Naive thymus-derived CD8-positive, alpha-beta T cell (primary cell): ENCODE results near the gene MS4A18. TPM values are rescaled to one million over a fixed set of nuclear protein-coding genes. Genes with fewer than 3 reads are reported as not detected.
"Not testable (repeated sequence)": the region's sequence is repeated elsewhere in the genome, so short reads cannot be mapped to it uniquely, and the experiment has no call there.

Experiments
- ATAC-seq, 2 donors: fragments of 150-1000 bp; cut with Tn5 transposase in 1 of 2; sonication (Bioruptor Pico), chemical (Tn5 transposase) in 1 of 2; 1 replicate in 1 of 2; 2 replicates in 1 of 2; pipeline ENCODE4 v1.10.0; 2021; ENCODE audit warnings: mild to moderate bottlenecking in 2 of 2, moderate library complexity in 2 of 2
- POLR2A ChIA-PET: fragments of 350-600 bp; sonication (Branson Sonifier 250); formaldehyde crosslinking; loops from one replicate; lab custom pipeline; 2021; ENCODE audit warnings: antibody characterized with exemption; lab: Charles Lee
- DNase-seq, 10 donors: peaks; one replicate each; pipeline versions ENCODE4 v3.0.0 to v3.0.0-alpha.2; 2020 to 2022
- H3K27ac Mint-ChIP-seq, 10 donors: one replicate each; pipeline ENCODE4 v1.8.0; 2020 to 2022; ENCODE audit warnings: mild to moderate bottlenecking in 10 of 10, mixed read lengths in 10 of 10, moderate library complexity in 4 of 10, inconsistent platforms in 1 of 10
- H3K27me3 Mint-ChIP-seq, 5 donors: one replicate each; pipeline ENCODE4 v1.8.0; 2021 to 2022; ENCODE audit warnings: mixed read lengths in 5 of 5
- H3K36me3 Mint-ChIP-seq, 3 donors: one replicate each; pipeline ENCODE4 v1.8.0; 2020 to 2022; ENCODE audit warnings: mixed read lengths in 3 of 3, mild to moderate bottlenecking in 2 of 3, inconsistent platforms in 1 of 3
- H3K4me1 Mint-ChIP-seq, 4 donors: one replicate each; pipeline ENCODE4 v1.8.0; 2021 to 2022; ENCODE audit warnings: mixed read lengths in 4 of 4
- H3K4me3 Mint-ChIP-seq, 10 donors: one replicate each; pipeline ENCODE4 v1.8.0; 2020 to 2022; ENCODE audit warnings: mild to moderate bottlenecking in 10 of 10, mixed read lengths in 10 of 10, moderate library complexity in 6 of 10, inconsistent platforms in 1 of 10
- H3K9me3 Mint-ChIP-seq, 9 donors: one replicate each; pipeline ENCODE4 v1.8.0; 2020 to 2022; ENCODE audit warnings: mixed read lengths in 9 of 9, mild to moderate bottlenecking in 3 of 9, inconsistent platforms in 1 of 9, moderate library complexity in 1 of 9
- polyA plus RNA-seq, 3 donors: library from polyadenylated mRNA; unstranded; fragments of 300-500 nt; fragmentation: Illumina TruSeq; gene quantifications; one replicate each; pipeline ENCODE4 v1.2.3, GENCODE V29; 2021
- total RNA-seq, 8 experiments: library from RNA in 2 of 8; stranded (reverse) in 2 of 8; gene quantifications; one replicate each; pipeline ENCODE4 v1.2.3 and lab custom pipeline; 2021 to 2026

MS4A18 gene
- total and polyA plus RNA-seq, 5 experiments from 2014 or later = not detected

DNA sequence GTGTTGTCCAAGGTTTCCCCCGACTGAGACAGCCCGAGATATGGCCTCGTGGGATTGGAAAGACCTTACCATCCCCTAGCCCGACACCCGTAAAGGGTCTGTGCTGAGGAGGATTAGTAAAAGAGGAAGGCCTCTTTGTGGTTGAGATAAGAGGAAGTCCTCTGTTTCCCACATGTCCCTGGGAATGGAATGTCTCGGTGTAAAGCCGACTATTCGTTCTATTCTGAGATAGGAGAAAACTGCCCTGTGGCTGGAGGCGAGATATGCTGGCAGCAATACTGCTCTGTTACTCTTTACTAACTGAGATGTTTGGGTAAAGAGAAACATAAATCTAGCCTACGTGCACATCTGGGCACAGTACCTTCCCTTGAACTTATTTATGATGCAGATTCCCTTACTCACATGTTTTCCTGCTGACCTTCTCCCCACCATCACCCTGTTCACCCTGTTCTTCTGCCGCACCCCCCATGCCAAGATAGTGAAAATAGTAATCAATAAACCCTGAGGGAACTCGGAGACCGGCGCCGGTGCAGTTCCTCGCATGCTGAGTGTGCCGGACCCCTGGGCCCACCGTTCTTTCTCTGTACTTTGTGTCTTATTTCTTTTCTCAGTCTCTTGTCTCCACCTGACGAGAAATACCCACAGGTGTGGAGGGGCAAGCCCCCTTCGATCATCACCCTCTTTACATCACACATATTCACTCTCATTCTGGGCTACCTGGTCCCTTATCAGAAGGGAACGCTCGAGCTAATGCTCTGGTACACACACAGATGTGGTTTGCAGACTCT, 35.1 kb downstream of the MS4A18 start:
- not testable (repeated sequence) for DNase-seq, ATAC-seq

DNA sequence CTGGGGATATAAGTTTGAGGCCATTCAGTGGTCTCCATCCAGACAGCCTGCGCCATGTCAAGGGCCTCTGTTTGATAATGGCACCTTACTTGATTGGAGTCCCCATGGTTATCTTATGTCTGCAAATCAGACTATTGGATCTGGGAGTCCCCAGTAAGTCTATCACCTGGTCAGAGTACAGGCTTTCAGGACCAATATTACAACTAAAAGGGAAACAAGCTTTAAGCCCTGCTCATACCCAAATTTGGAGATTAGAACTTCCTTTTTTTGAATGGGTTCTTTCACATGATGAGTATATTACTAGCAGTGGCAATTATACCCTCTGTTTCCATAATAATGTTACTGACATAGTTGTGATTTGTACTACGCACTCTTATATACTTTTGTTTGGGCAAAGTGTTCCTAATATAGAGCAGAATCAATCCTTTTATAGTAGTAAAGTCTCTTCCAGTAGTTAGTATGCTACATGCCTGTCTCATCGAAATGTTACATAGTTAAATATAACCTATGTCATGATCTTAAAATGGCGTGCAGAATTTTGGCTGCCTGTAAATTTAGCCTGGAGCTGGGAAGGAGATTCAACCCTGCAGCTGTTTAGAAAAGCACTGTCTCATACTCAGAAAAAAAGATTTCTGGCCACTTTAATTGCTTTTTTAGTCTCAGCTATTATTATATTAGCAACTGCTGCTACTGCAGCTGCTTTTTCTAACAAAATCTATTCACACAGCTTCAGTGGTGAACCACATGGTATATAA, 37.1 kb downstream of the MS4A18 start:
- H3K4me3 Mint-ChIP-seq = no peak overlapping the region
- peaks cover 0 to 15% (median 0%) of the 10 kb centered on the region in 4 donors for H3K4me1 Mint-ChIP-seq
- H3K27me3 Mint-ChIP-seq = peaks cover 27 to 66% (median 40%) of the 10 kb centered on the region in 5 donors
- no peak for ATAC-seq
- POLR2A ChIA-PET = no interaction called here
- no peaks in the 10 kb centered on the region for H3K36me3 Mint-ChIP-seq
- H3K9me3 Mint-ChIP-seq = no peaks in the 10 kb centered on the region
- no peak for DNase-seq
- H3K27ac Mint-ChIP-seq = no peak overlapping the region

More for the DNA sequence above, 35.1 kb downstream of the MS4A18 start:
- H3K27ac Mint-ChIP-seq, H3K36me3 Mint-ChIP-seq, POLR2A ChIA-PET, H3K9me3 Mint-ChIP-seq, H3K4me3 Mint-ChIP-seq: not testable (repeated sequence)
- H3K4me1 Mint-ChIP-seq = peaks cover 0 to 15% (median 0%) of the 10 kb centered on the region in 4 donors
- peaks cover 28 to 57% (median 34%) of the 10 kb centered on the region in 5 donors for H3K27me3 Mint-ChIP-seq

DNA sequence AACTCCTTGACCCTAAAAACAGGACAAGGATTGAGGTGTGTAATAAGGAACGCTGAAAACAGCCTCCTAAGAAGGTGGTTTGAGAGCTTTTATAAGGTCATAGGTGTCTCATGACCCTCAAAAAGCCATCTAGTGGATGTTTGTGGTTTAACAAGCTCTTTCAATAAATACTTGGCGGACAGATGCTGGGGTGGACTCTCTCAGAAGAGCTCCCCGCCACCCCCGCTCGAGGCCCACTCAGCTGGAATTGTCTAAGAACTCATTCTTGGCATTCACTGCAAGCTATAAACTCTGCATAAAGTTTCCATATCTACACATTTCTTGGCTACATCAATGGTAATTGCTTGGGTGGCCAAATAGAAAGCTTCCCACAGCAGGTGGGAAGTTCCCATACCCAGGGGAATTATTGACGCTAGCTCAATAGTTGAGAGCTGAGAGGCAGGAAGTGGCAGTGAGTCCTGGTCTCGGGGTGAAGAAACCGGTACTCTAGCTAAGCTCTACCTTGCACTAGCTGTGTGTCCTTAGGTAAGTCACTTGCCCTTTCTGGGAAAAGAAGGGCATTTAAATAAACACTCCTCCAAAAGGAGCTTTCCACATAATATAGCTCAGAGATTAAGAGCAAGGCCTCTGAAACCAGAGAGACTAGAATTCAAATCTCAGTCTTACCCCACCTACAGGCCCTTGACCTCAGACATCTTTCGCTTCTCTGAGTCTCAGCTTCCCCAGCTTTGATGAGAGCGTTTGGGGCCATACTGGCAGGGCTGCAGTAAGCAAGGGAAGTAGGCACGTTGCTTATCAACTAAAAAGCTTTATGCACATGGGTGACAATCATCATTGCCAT, 38.6 kb downstream of the MS4A18 start:
- no peaks in the 10 kb centered on the region for H3K36me3 Mint-ChIP-seq
- DNase-seq (no peak), ATAC-seq (no peak)
- H3K27ac Mint-ChIP-seq = no peak overlapping the region
- POLR2A ChIA-PET = no interaction called here
- peaks cover 27 to 62% (median 44%) of the 10 kb centered on the region in 5 donors for H3K27me3 Mint-ChIP-seq
- H3K4me3 Mint-ChIP-seq = no peak overlapping the region
- H3K4me1 Mint-ChIP-seq = peaks cover 0 to 15% (median 1%) of the 10 kb centered on the region in 4 donors
- no peaks in the 10 kb centered on the region for H3K9me3 Mint-ChIP-seq

DNA sequence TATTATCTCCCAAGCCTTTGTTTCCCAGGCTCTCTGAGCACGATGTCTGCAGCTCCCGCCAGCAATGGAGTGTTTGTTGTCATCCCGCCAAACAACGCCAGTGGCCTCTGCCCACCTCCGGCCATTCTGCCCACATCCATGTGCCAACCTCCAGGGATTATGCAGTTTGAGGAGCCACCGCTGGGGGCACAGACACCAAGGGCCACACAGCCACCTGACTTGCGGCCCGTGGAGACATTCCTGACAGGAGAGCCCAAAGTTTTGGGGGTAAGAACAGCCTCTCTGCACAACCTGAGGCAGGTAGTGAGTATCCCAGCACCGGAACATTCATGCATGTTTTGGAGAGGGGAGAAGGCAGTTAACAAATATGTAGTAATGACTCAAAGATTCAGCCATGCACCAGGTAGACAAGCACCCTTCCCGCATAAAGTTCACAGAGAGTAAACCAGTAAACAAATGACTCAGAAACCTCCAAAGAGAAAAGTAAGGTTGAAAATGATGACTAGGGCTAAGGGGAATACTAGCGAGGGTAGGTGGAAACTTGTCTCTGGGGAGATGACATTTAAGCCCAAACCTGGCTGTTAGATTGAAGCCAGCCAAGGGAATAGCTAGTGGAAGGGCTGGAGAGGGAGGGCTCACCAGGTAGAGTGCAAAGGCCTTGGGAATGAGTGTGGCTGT, 39.3 kb downstream of the MS4A18 start:
- Mint-ChIP-seq H3K9me3 (no peaks in the 10 kb centered on the region), H3K27ac (peak overlapping the region in 1 of 10 donors; percentile 17), H3K27me3 (peaks cover 28 to 64% (median 44%) of the 10 kb centered on the region in 5 donors), H3K4me1 (peaks cover 0 to 15% (median 1%) of the 10 kb centered on the region in 4 donors), H3K36me3 (no peaks in the 10 kb centered on the region), H3K4me3 (no peak overlapping the region)
- POLR2A ChIA-PET = no interaction called here
- DNase-seq = no peak
- ATAC-seq = no peak

DNA sequence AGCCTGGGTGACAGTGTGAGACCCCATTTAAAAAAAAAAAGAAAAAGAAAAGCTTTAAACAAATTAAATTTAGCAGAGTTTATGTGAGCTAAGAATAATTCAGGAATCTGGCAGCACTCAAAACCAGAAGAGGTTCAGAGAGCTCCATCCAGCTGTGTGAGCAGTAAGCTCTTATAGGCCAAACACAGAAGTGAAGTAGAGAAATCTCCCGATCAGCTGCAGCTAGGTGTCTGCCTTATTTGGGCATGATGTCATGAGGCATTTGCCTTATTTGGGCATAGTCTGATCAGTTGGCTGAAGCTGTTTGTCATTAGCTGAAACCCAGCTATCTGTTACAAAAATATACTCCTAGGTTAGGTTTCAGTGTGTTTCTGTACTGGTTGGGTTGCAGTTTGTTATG, 40.4 kb downstream of the MS4A18 start:
- DNase-seq = no peak
- H3K4me1 Mint-ChIP-seq = peaks cover 0 to 9% (median 1%) of the 10 kb centered on the region in 4 donors
- POLR2A ChIA-PET = no interaction called here
- no peaks in the 10 kb centered on the region for H3K36me3 Mint-ChIP-seq
- no peaks in the 10 kb centered on the region for H3K9me3 Mint-ChIP-seq
- H3K27ac Mint-ChIP-seq = no peak overlapping the region
- H3K27me3 Mint-ChIP-seq = peaks cover 25 to 54% (median 39%) of the 10 kb centered on the region in 5 donors
- no peak overlapping the region for H3K4me3 Mint-ChIP-seq
- ATAC-seq = no peak

DNA sequence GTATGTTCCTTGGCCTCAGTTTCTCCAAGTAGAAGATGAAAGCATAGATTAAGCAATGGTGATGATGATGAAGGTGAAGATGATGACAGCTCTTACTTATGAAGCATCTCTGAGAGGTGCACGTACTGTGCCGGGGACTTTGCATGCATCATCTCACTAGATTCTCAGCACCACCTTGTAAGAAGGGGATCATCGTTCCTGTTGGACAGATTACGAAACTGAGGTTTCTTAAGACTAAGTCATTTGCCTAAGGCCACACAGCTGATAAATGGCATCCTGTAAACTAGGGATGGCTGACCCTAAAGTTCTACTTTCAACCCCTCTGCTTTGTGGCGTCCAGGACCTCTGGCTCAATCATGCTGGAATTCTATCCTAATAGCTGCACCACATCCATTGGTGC, 40.8 kb downstream of the MS4A18 start:
- DNase-seq (no peak), ATAC-seq (no peak)
- H3K36me3 Mint-ChIP-seq = no peaks in the 10 kb centered on the region
- H3K4me1 Mint-ChIP-seq = peaks cover 0 to 9% (median 1%) of the 10 kb centered on the region in 4 donors
- H3K9me3 Mint-ChIP-seq = no peaks in the 10 kb centered on the region
- no peak overlapping the region for H3K4me3 Mint-ChIP-seq
- H3K27ac Mint-ChIP-seq = no peak overlapping the region
- peaks cover 21 to 49% (median 35%) of the 10 kb centered on the region in 5 donors for H3K27me3 Mint-ChIP-seq
- POLR2A ChIA-PET = no interaction called here

DNA sequence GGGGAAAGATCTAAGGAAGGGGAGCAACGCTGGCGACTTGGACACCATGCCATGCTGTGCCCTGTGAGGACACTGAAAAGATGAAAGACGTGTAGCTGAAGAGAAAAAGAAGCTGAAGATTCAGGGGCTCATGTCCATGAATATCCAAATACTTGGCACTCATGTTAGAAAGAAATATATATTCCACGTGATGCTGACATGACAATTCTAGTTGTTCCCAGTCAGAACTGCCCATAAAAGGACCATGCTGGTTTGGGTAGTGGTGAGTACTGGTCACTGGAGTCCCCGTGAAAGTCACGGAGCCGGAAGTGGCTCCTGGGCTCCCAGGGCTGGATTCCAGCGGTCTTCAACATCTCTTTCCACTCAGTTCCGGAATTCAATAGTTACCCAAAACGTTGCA, 42.0 kb downstream of the MS4A18 start:
- ATAC-seq (no peak), DNase-seq (no peak)
- H3K27ac Mint-ChIP-seq = no peak overlapping the region
- H3K4me3 Mint-ChIP-seq = no peak overlapping the region
- H3K36me3 Mint-ChIP-seq = no peaks in the 10 kb centered on the region
- H3K27me3 Mint-ChIP-seq = peaks cover 16 to 37% (median 29%) of the 10 kb centered on the region in 5 donors
- POLR2A ChIA-PET = no interaction called here
- no peaks in the 10 kb centered on the region for H3K9me3 Mint-ChIP-seq
- peaks cover 0 to 5% (median 2%) of the 10 kb centered on the region in 4 donors for H3K4me1 Mint-ChIP-seq

DNA sequence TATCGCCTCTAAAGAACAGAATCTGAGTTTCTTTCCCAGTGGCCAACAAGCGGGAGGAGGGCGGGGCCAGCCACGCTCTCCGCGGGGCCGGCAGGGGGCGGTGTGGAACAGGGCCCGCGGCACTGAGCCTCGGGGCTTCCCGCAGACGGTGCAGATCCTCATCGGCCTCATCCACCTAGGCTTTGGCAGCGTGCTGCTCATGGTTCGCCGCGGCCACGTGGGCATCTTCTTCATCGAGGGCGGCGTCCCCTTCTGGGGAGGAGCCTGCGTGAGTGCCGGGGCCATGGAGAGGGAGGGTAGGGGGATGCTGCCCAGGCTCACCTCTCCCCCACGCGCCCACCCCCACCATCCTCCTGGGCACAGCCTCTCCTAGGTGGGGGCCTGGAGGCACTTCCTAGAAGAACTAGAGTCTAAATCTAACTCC, 42.9 kb downstream of the MS4A18 start:
- Mint-ChIP-seq H3K4me1 (peaks cover 0 to 5% (median 2%) of the 10 kb centered on the region in 4 donors), H3K27me3 (peaks cover 14 to 41% (median 34%) of the 10 kb centered on the region in 5 donors), H3K4me3 (no peak overlapping the region), H3K9me3 (no peaks in the 10 kb centered on the region), H3K36me3 (no peaks in the 10 kb centered on the region), H3K27ac (no peak overlapping the region)
- ATAC-seq (peak in 1 of 2 donors; percentile 59), DNase-seq (no peak)
- POLR2A ChIA-PET = no interaction called here

DNA sequence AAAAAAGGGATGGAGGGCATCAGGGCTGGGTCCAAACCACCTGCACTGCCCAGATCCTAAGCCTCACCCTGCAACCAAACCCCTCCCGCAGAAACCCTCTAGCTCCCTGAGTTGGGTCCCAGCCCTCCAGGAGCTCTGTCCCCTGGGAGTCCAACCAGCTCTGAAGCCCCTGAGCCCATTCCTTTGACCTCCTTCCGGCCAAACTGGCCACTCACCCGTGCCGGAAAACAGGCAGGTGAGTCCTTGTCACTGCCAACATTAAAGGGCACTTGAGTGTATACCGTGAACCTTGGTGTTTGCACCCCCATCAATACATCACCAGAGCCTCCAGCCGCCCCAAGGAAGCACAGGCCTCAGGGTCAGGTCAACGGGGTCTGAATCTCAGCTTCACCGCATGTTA, 43.7 kb downstream of the MS4A18 start:
- H3K4me3 Mint-ChIP-seq = no peak overlapping the region
- POLR2A ChIA-PET = no interaction called here
- peaks cover 0 to 5% (median 0%) of the 10 kb centered on the region in 4 donors for H3K4me1 Mint-ChIP-seq
- no peak for DNase-seq
- H3K36me3 Mint-ChIP-seq = no peaks in the 10 kb centered on the region
- ATAC-seq = no peak
- peaks cover 14 to 41% (median 28%) of the 10 kb centered on the region in 5 donors for H3K27me3 Mint-ChIP-seq
- no peaks in the 10 kb centered on the region for H3K9me3 Mint-ChIP-seq
- H3K27ac Mint-ChIP-seq = peak overlapping the region in 1 of 10 donors; percentile 43

DNA sequence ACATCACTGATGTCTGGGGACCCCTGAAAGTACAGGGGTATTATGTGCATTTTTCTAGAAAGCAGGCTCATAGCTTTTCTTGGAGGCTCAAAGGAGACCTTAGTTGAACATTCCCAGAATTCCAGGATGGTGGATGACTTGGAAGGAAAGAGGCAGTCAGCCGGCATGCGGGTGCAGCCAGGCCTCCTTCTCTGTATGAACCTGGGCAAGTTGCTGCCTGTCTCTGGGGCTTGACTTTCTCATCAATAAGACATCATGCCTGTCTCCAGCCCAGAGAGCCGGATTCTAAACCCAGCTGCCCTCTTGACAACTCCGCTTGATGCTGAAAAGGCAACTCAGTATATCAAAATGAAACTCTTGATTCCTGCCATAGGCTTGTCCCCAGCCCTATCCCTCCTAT, 44.8 kb downstream of the MS4A18 start:
- Mint-ChIP-seq H3K27ac (peak overlapping the region in 2 of 10 donors; percentile 11 to 43), H3K36me3 (no peaks in the 10 kb centered on the region), H3K4me3 (no peak overlapping the region), H3K9me3 (no peaks in the 10 kb centered on the region), H3K4me1 (peaks cover 0 to 5% (median 1%) of the 10 kb centered on the region in 4 donors), H3K27me3 (peaks cover 9 to 37% (median 24%) of the 10 kb centered on the region in 5 donors)
- no peak for ATAC-seq
- DNase-seq = no peak
- POLR2A ChIA-PET = no interaction called here

DNA sequence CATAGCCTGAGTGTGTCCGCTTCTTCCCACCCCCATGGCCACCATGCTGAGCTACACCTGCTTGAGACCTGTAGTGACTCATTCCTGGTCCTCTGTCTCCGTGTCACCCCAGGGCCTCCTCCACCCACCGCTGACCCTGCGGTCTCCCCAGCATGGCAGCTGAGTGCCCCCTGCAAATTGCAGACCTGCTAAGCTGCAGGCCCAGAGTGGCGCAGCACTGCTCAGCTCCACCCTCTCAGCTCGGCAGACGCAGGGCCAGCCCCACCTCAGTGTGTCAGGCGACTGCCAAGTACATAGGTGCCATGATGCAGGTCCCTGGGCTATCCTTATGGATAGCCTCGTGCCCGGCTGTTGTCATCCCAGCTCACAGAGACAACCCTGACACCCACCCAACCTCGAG, 45.3 kb downstream of the MS4A18 start:
- peaks cover 5 to 7% (median 6%) of the 10 kb centered on the region in 4 donors for H3K4me1 Mint-ChIP-seq
- no peak overlapping the region for H3K27ac Mint-ChIP-seq
- ATAC-seq (no peak), DNase-seq (no peak)
- POLR2A ChIA-PET = no interaction called here
- no peak overlapping the region for H3K4me3 Mint-ChIP-seq
- no peaks in the 10 kb centered on the region for H3K9me3 Mint-ChIP-seq
- H3K27me3 Mint-ChIP-seq = peaks cover 7 to 33% (median 20%) of the 10 kb centered on the region in 5 donors
- no peaks in the 10 kb centered on the region for H3K36me3 Mint-ChIP-seq

DNA sequence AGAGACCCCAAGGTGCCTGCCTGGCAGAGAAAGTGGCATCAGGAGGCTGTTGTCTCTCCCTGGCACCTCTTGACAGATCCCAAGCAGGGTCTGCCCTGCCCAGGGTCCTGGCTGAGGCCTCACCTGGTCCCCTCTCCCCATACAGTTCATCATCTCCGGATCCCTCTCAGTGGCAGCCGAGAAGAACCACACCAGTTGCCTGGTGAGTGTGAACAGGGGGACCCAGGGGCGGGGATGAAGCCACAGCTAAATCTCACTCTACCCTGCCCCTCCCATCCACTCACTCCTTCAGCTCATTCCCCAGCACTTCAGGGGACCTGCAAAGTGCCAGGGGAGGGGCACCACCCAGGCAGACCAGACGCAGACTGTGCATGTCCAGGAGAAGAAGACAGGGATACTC, 46.6 kb downstream of the MS4A18 start:
- H3K27ac Mint-ChIP-seq = no peak overlapping the region
- H3K9me3 Mint-ChIP-seq = no peaks in the 10 kb centered on the region
- no peaks in the 10 kb centered on the region for H3K36me3 Mint-ChIP-seq
- ATAC-seq (no peak), DNase-seq (no peak)
- POLR2A ChIA-PET = no interaction called here
- H3K4me3 Mint-ChIP-seq = no peak overlapping the region
- peaks cover 6 to 30% (median 16%) of the 10 kb centered on the region in 5 donors for H3K27me3 Mint-ChIP-seq
- H3K4me1 Mint-ChIP-seq = peaks cover 6 to 18% (median 11%) of the 10 kb centered on the region in 4 donors
